Measurements from ENCODE around the gene FBXL7.

- no peak for TF ChIP-seq CTCF (IDR thresholded peaks at IDR 0.05)
- no peak for TF ChIP-seq POLR2A (IDR thresholded peaks at IDR 0.05)
Measured at GRCh38 chr5:15521381-15522186, 21.6 kb downstream of the FBXL7 start.

Data from lower leg skin (tissue), 3 donors.